Measurements from ENCODE around the gene CTNS. TPM values are rescaled to one million over a fixed set of nuclear protein-coding genes. Genes with fewer than 3 reads are reported as not detected.
A peak's percentile ranks its signal among the peaks of the same experiment; 100 is the strongest.

Gene CTNS
- total and polyA plus RNA-seq, 2 of the 13 experiments (the other 11 are each of a cell fraction or from before 2014, with no cell fraction given), result 9.5 to 13.7 TPM

- TF ChIP-seq HMGXB4 (CRISPR knock-in tag; IDR thresholded peaks at IDR 0.05; ENCODE audit: borderline replicate concordance in 1 of 2, low read depth in 1 of 2), result peak in 1 of 2 experiments; percentile 47; a peak in 1 of 4 replicates
- TF ChIP-seq STAG1 (CRISPR knock-in tag; IDR thresholded peaks at IDR 0.05), result no peak
- peak; percentile 94; the same call in 1 of the 2 replicates for TF ChIP-seq MZF1 (CRISPR knock-in tag; IDR thresholded peaks at IDR 0.05; ENCODE audit: borderline replicate concordance)
- TF ChIP-seq IKZF5 (CRISPR knock-in tag; IDR thresholded peaks at IDR 0.05), result peak; percentile 35
- TF ChIP-seq ZNF556 (CRISPR knock-in tag; IDR thresholded peaks at IDR 0.05; ENCODE audit: borderline replicate concordance), result 0 out of 2 replicates have a peak, but pooled peaks have one; percentile 11
- no peak; the same call in 1 of the 2 replicates for TF ChIP-seq HIVEP1 (CRISPR knock-in tag; IDR thresholded peaks at IDR 0.05)
- TF ChIP-seq KLF6 (CRISPR knock-in tag; IDR thresholded peaks at IDR 0.05), result peak; percentile 10; the same call in 1 of the 2 replicates
- 0 out of 2 replicates have a peak, but pooled peaks have one; percentile 2 for TF ChIP-seq ERF (CRISPR knock-in tag; IDR thresholded peaks at IDR 0.05)
- no peak for TF ChIP-seq GABPA (IDR thresholded peaks at IDR 0.05; ENCODE audit: low read depth, low read length)
- peak; percentile 49; the same call in 1 of the 2 replicates for TF ChIP-seq GABPA (CRISPR knock-in tag; IDR thresholded peaks at IDR 0.05; ENCODE audit: low read depth)
- TF ChIP-seq GABPB1 (CRISPR knock-in tag; IDR thresholded peaks at IDR 0.05), result peak; percentile 74; the same call in 1 of the 2 replicates
- TF ChIP-seq ZNF703 (CRISPR knock-in tag; IDR thresholded peaks at IDR 0.05; ENCODE audit: borderline replicate concordance), result 0 out of 2 replicates have a peak, but pooled peaks have one; percentile 14
- peak; percentile 83 for TF ChIP-seq SKI (IDR thresholded peaks at IDR 0.05; ENCODE audit: partially characterized antibody)
- TF ChIP-seq HNF4G (IDR thresholded peaks at IDR 0.05; ENCODE audit: borderline replicate concordance, low read depth, low read length), result no peak; the same call in 1 of the 2 replicates
- TF ChIP-seq HNF4G (CRISPR knock-in tag; IDR thresholded peaks at IDR 0.05; ENCODE audit: borderline replicate concordance, low read depth), result no peak
- TF ChIP-seq CEBPB (IDR thresholded peaks at IDR 0.05; ENCODE audit: borderline replicate concordance, low read depth, low read length), result no peak
- 0 out of 2 replicates have a peak, but pooled peaks have one; percentile 71 for TF ChIP-seq AHR (CRISPR knock-in tag; IDR thresholded peaks at IDR 0.05)
- TF ChIP-seq CENPT (CRISPR knock-in tag; IDR thresholded peaks at IDR 0.05; ENCODE audit: low read depth), result 0 out of 2 replicates have a peak, but pooled peaks have one; percentile 47
- no peak for TF ChIP-seq ZNF280B (CRISPR knock-in tag; IDR thresholded peaks at IDR 0.05; ENCODE audit: borderline replicate concordance)
- TF ChIP-seq ZBTB21 (CRISPR knock-in tag; IDR thresholded peaks at IDR 0.05), result no peak
- no peak for TF ChIP-seq SALL2 (CRISPR knock-in tag; IDR thresholded peaks at IDR 0.05)
- TF ChIP-seq LCORL (IDR thresholded peaks at IDR 0.05), result no peak
- TF ChIP-seq LCORL (CRISPR knock-in tag; IDR thresholded peaks at IDR 0.05), result peak; percentile 72
These were observed 31.1 kb downstream of the CTNS start (continued) for GRCh38 chr17:3667366-3668278.

Data from HepG2 (cell line).